Renal cortical epithelial cell (primary cell): ENCODE measurements around the gene WDR3. TPM values are rescaled to one million over a fixed set of nuclear protein-coding genes. Genes with fewer than 3 reads are reported as not detected.

Experiments used
- DNase-seq: peaks from one replicate; pipeline ENCODE4 v3.0.0-alpha.2; 2011; ENCODE audit warnings: low read depth
- total RNA-seq: library from RNA; depleted of rRNA; stranded (reverse); fragments of >200 nt; gene quantifications from 2 replicates; pipeline ENCODE4 v1.2.3, GENCODE V29; 2014

WDR3 gene
- total RNA-seq, 1 donor from 2014 or later, result 47.1 TPM

- DNase-seq, result no peak
Observed at GRCh38 chr1:117952386-117952785, 22.8 kb downstream of the WDR3 start.

- DNase-seq, result no peak
Observed at GRCh38 chr1:117959364-117959763, 29.8 kb downstream of the WDR3 start.

GRCh38 chr1:117964290-117965038 is 34.9 kb downstream of the WDR3 start:
- DNase-seq, result no peak

- DNase-seq, result peak; percentile 25
Observed at GRCh38 chr1:117967477-117967876, 37.9 kb downstream of the WDR3 start.

GRCh38 chr1:117967881-117968280 is 38.3 kb downstream of the WDR3 start:
- peak; percentile 75 for DNase-seq

- DNase-seq, result peak; percentile 23
Observed at GRCh38 chr1:117970252-117970651, 40.7 kb downstream of the WDR3 start.

- no peak for DNase-seq
Observed at GRCh38 chr1:117971777-117972176, 42.2 kb downstream of the WDR3 start.

GRCh38 chr1:117976381-117976780 is 46.8 kb downstream of the WDR3 start:
- peak; percentile 19 for DNase-seq

- no peak for DNase-seq
Observed at GRCh38 chr1:117981455-117982192, 52.1 kb downstream of the WDR3 start.

GRCh38 chr1:117985239-117985638 is 55.7 kb downstream of the WDR3 start:
- no peak for DNase-seq

GRCh38 chr1:117985973-117986372 is 56.4 kb downstream of the WDR3 start:
- no peak for DNase-seq

- DNase-seq, result no peak
Observed at GRCh38 chr1:118004312-118004711, 74.8 kb downstream of the WDR3 start.

GRCh38 chr1:118007391-118007790 is 77.9 kb downstream of the WDR3 start:
- DNase-seq, result no peak

- DNase-seq, result no peak
Observed at GRCh38 chr1:118008011-118008410, 78.5 kb downstream of the WDR3 start.

GRCh38 chr1:118012515-118013124 is 83.1 kb downstream of the WDR3 start:
- DNase-seq, result no peak

GRCh38 chr1:118013336-118013735 is 83.8 kb downstream of the WDR3 start:
- no peak for DNase-seq

- DNase-seq, result no peak
Observed at GRCh38 chr1:118013938-118014337, 84.4 kb downstream of the WDR3 start.

Other genes with a start within 250 kb of the WDR3 start
- gene GDAP2, start 118 bp upstream of the WDR3 start, total RNA-seq, result 17.0 and 38.1 TPM in 2 replicates